HepG2 (cell line): ENCODE measurements around the gene LMCD1. TPM values are rescaled to one million over a fixed set of nuclear protein-coding genes. Genes with fewer than 3 reads are reported as not detected.

Source experiments
- ELF1 ChIP-seq: sonication (generic); formaldehyde crosslinking; IDR thresholded peaks from 2 replicates; pipeline ENCODE4 v1.4.0; 2020; ENCODE audit warnings: missing genetic modification reagents
- FOXA1 ChIP-seq, 2 experiments: fragments of 450-650 bp in 1 of 2; sonication (generic) in 1 of 2; formaldehyde crosslinking in 1 of 2; IDR thresholded peaks; 2 replicates each; pipeline versions ENCODE4 v1.4.0 to v1.6.1; 2016 to 2020; ENCODE audit warnings: missing genetic modification reagents in 1 of 2
- HDAC1 ChIP-seq: sonication (generic); formaldehyde crosslinking; IDR thresholded peaks from 2 replicates; pipeline ENCODE4 v1.5.1; 2020; ENCODE audit warnings: mild to moderate bottlenecking, missing genetic modification reagents
- HOXA9 ChIP-seq: sonication (generic); formaldehyde crosslinking; IDR thresholded peaks from 2 replicates; pipeline ENCODE4 v1.8.1; 2022; ENCODE audit warnings: missing genetic modification reagents, mild to moderate bottlenecking, moderate library complexity, borderline replicate concordance
- MBNL3 ChIP-seq: fragments of 250-450 bp; sonication (Bioruptor Pico); conservative IDR thresholded peaks from 2 replicates; pipeline ENCODE4 v1.8.0; 2022; ENCODE audit warnings: mild to moderate bottlenecking, inconsistent platforms
- MLLT10 ChIP-seq: sonication (generic); formaldehyde crosslinking; IDR thresholded peaks from 2 replicates; pipeline ENCODE4 v1.4.0; 2020; ENCODE audit warnings: missing genetic modification reagents
- NR2F1 ChIP-seq, 2 experiments: fragments of 450-650 bp in 1 of 2; formaldehyde crosslinking in 1 of 2; IDR thresholded peaks; 2 replicates each; pipeline versions ENCODE4 v1.5.0 to v1.6.1; 2016 to 2020; ENCODE audit warnings: mild to moderate bottlenecking in 1 of 2, missing compliant biosample characterization in 1 of 2, missing genetic modification reagents in 1 of 2, moderate library complexity in 1 of 2
- PAX8 ChIP-seq: sonication (generic); formaldehyde crosslinking; IDR thresholded peaks from 2 replicates; pipeline ENCODE4 v1.8.0; 2022; ENCODE audit warnings: mild to moderate bottlenecking, missing genetic modification reagents, borderline replicate concordance
- RNF2 ChIP-seq: fragments of 450-650 bp; conservative IDR thresholded peaks from 2 replicates; pipeline ENCODE4 v1.6.1; 2016; ENCODE audit warnings: low read depth
- TMF1 ChIP-seq: sonication (generic); formaldehyde crosslinking; IDR thresholded peaks from 2 replicates; pipeline ENCODE4 v1.8.1; 2022; ENCODE audit warnings: low read depth, missing genetic modification reagents
- ZFP37 ChIP-seq: sonication (generic); formaldehyde crosslinking; IDR thresholded peaks from 2 replicates; pipeline ENCODE4 v1.4.0; 2020; ENCODE audit warnings: missing genetic modification reagents, borderline replicate concordance
- ZNF264 ChIP-seq: sonication (generic); formaldehyde crosslinking; IDR thresholded peaks from 2 replicates; pipeline ENCODE4 v1.4.0; 2020; ENCODE audit warnings: missing genetic modification reagents
- ZNF790 ChIP-seq: sonication (generic); formaldehyde crosslinking; IDR thresholded peaks from 2 replicates; pipeline ENCODE4 v1.8.0; 2022; ENCODE audit warnings: missing genetic modification reagents, mild to moderate bottlenecking, borderline replicate concordance
- ZNF839 ChIP-seq: sonication (generic); formaldehyde crosslinking; IDR thresholded peaks from 2 replicates; pipeline ENCODE4 v1.4.0; 2020; ENCODE audit warnings: missing genetic modification reagents, mild to moderate bottlenecking, borderline replicate concordance
- ZSCAN22 ChIP-seq: sonication (generic); formaldehyde crosslinking; IDR thresholded peaks from 2 replicates; pipeline ENCODE4 v1.4.0; 2020; ENCODE audit warnings: mild to moderate bottlenecking, missing genetic modification reagents
- polyA plus RNA-seq, 8 experiments: library from polyadenylated mRNA; depleted of rRNA in 3 of 8; stranded (reverse) in 7 of 8; unstranded in 1 of 8; fragments of >200 nt; fragmentation: Illumina TruSeq in 4 of 8; extraction: Trizol in 4 of 8; gene quantifications; 2 replicates each; pipeline versions ENCODE4 v1.2.1 to v1.2.3, GENCODE V29; 2011 to 2016; ENCODE audit warnings: low read depth in 4 of 8, missing spikeins in 1 of 8, mixed read lengths in 1 of 8; ENCODE audit not compliant: insufficient read depth in 1 of 8
- total RNA-seq, 5 experiments: library from RNA; depleted of rRNA; stranded (reverse); fragments of >200 nt; fragmentation: Illumina TruSeq; extraction: Trizol; gene quantifications; 2 replicates each; pipeline ENCODE4 v1.2.3, GENCODE V29; 2016; ENCODE audit warnings: low read depth in 1 of 5
- TF ChIP-seq, protein P1 (sequence below): sonication (generic); formaldehyde crosslinking; IDR thresholded peaks from 2 replicates; pipeline ENCODE4 v1.4.0; 2020; ENCODE audit warnings: missing genetic modification reagents, borderline replicate concordance
- TF ChIP-seq, protein P2 (sequence below): sonication (generic); formaldehyde crosslinking; IDR thresholded peaks from 2 replicates; pipeline ENCODE4 v1.8.1; 2022; ENCODE audit warnings: mild to moderate bottlenecking, missing genetic modification reagents
- TF ChIP-seq, protein P3 (sequence below): IDR thresholded peaks from 2 replicates; pipeline ENCODE4 v1.6.1; 2012; ENCODE audit warnings: inconsistent platforms
- TF ChIP-seq, protein P4 (sequence below): sonication (generic); formaldehyde crosslinking; IDR thresholded peaks from 2 replicates; pipeline ENCODE4 v1.9.0; 2021; ENCODE audit warnings: missing genetic modification reagents, borderline replicate concordance
- TF ChIP-seq, protein P5 (sequence below): sonication (generic); formaldehyde crosslinking; IDR thresholded peaks from 2 replicates; pipeline ENCODE4 v1.5.1; 2020; ENCODE audit warnings: missing genetic modification reagents, mild to moderate bottlenecking, borderline replicate concordance
- TF ChIP-seq, protein P6 (sequence below): sonication (generic); formaldehyde crosslinking; IDR thresholded peaks from 2 replicates; pipeline ENCODE4 v1.4.0; 2020; ENCODE audit warnings: missing genetic modification reagents, mild to moderate bottlenecking, borderline replicate concordance

Gene LMCD1
- total and polyA plus RNA-seq, 2 of the 13 experiments (the other 11 are each of a cell fraction or from before 2014, with no cell fraction given), result 6.2 to 7.1 TPM

DNA sequence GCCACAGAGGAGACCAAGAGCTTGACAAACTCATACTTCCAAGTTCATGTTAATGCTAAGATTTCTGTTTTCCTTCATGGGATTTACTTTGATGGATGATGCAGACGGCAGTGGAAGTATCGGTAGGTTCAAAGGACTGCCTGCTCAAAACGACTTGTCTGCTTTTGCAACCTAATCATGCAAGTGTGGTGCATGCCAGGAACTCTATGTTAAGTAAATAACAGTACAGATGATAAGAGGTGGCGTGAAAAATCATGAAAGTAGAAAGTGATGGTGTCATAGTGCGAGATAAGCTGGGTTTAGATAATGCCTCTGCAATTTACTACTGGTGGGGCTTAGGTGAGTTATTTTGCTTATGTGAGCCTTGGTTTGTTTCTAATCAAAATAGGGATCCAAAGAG, 14.7 kb upstream of the LMCD1 start (continued):
- TF ChIP-seq, protein P1, sequence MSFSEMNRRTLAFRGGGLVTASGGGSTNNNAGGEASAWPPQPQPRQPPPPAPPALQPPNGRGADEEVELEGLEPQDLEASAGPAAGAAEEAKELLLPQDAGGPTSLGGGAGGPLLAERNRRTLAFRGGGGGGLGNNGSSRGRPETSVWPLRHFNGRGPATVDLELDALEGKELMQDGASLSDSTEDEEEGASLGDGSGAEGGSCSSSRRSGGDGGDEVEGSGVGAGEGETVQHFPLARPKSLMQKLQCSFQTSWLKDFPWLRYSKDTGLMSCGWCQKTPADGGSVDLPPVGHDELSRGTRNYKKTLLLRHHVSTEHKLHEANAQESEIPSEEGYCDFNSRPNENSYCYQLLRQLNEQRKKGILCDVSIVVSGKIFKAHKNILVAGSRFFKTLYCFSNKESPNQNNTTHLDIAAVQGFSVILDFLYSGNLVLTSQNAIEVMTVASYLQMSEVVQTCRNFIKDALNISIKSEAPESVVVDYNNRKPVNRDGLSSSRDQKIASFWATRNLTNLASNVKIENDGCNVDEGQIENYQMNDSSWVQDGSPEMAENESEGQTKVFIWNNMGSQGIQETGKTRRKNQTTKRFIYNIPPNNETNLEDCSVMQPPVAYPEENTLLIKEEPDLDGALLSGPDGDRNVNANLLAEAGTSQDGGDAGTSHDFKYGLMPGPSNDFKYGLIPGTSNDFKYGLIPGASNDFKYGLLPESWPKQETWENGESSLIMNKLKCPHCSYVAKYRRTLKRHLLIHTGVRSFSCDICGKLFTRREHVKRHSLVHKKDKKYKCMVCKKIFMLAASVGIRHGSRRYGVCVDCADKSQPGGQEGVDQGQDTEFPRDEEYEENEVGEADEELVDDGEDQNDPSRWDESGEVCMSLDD (CRISPR knock-in tag), result no peak
- TF ChIP-seq MBNL3 (CRISPR knock-in tag) (no peak), NR2F1 (CRISPR knock-in tag; IDR thresholded peaks at IDR 0.05) (no peak), MLLT10 (no peak), ZNF839 (CRISPR knock-in tag) (no peak), ZNF790 (CRISPR knock-in tag) (no peak), ELF1 (CRISPR knock-in tag) (no peak), PAX8 (CRISPR knock-in tag) (no peak), FOXA1 (IDR thresholded peaks at IDR 0.05) (peak; percentile 67; the same call in 1 of the 2 replicates), FOXA1 (CRISPR knock-in tag; IDR thresholded peaks at IDR 0.05) (peak; percentile 98), ZNF264 (CRISPR knock-in tag) (0 out of 2 replicates have a peak, but pooled peaks have one; percentile 22), HOXA9 (CRISPR knock-in tag) (no peak), RNF2 (no peak), HDAC1 (CRISPR knock-in tag) (no peak; the same call in 1 of the 2 replicates), TMF1 (no peak), ZFP37 (CRISPR knock-in tag) (no peak), ZSCAN22 (CRISPR knock-in tag) (no peak)
- TF ChIP-seq, protein P2, sequence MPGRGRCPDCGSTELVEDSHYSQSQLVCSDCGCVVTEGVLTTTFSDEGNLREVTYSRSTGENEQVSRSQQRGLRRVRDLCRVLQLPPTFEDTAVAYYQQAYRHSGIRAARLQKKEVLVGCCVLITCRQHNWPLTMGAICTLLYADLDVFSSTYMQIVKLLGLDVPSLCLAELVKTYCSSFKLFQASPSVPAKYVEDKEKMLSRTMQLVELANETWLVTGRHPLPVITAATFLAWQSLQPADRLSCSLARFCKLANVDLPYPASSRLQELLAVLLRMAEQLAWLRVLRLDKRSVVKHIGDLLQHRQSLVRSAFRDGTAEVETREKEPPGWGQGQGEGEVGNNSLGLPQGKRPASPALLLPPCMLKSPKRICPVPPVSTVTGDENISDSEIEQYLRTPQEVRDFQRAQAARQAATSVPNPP, result no peak
- TF ChIP-seq, protein P3, sequence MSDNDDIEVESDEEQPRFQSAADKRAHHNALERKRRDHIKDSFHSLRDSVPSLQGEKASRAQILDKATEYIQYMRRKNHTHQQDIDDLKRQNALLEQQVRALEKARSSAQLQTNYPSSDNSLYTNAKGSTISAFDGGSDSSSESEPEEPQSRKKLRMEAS, result peak; percentile 35; the same call in 1 of the 2 replicates
- TF ChIP-seq, protein P4, sequence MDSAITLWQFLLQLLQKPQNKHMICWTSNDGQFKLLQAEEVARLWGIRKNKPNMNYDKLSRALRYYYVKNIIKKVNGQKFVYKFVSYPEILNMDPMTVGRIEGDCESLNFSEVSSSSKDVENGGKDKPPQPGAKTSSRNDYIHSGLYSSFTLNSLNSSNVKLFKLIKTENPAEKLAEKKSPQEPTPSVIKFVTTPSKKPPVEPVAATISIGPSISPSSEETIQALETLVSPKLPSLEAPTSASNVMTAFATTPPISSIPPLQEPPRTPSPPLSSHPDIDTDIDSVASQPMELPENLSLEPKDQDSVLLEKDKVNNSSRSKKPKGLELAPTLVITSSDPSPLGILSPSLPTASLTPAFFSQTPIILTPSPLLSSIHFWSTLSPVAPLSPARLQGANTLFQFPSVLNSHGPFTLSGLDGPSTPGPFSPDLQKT (CRISPR knock-in tag), result no peak
- TF ChIP-seq, protein P5, sequence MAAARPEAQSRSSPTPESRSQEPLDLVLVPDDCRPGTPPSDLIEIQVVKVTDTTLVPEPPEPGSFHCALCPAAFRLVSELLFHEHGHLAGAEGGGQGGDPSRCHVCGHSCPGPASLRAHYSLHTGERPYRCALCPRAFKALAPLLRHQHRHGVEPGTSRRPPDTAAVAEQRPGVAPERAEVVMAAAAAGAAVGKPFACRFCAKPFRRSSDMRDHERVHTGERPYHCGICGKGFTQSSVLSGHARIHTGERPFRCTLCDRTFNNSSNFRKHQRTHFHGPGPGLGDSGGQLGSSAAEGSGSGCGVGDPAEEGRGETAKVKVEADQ (CRISPR knock-in tag), result no peak
- TF ChIP-seq, protein P6, sequence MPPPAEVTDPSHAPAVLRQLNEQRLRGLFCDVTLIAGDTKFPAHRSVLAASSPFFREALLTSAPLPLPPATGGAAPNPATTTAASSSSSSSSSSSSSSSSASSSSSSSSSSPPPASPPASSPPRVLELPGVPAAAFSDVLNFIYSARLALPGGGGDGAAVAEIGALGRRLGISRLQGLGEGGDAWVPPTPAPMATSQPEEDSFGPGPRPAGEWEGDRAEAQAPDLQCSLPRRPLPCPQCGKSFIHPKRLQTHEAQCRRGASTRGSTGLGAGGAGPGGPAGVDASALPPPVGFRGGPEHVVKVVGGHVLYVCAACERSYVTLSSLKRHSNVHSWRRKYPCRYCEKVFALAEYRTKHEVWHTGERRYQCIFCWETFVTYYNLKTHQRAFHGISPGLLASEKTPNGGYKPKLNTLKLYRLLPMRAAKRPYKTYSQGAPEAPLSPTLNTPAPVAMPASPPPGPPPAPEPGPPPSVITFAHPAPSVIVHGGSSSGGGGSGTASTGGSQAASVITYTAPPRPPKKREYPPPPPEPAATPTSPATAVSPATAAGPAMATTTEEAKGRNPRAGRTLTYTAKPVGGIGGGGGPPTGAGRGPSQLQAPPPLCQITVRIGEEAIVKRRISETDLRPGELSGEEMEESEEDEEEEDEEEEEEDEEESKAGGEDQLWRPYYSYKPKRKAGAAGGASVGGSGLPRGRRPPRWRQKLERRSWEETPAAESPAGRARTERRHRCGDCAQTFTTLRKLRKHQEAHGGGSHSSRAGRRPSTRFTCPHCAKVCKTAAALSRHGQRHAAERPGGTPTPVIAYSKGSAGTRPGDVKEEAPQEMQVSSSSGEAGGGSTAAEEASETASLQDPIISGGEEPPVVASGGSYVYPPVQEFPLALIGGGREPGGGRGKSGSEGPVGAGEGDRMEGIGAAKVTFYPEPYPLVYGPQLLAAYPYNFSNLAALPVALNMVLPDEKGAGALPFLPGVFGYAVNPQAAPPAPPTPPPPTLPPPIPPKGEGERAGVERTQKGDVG (CRISPR knock-in tag), result no peak
